ENCODE measurements around the gene OPA3.
A peak's percentile ranks its signal among the peaks of the same experiment; 100 is the strongest.

Gene OPA3

GRCh38 chr19:45506989-45507871 is 77.4 kb downstream of the OPA3 start, which contains the start of gene VASP:
TSS of gene VASP (plus strand) at chr19:45507479. CDS start at chr19:45507772, 293 bp downstream.
- no peak for TF ChIP-seq CTCF (IDR thresholded peaks at IDR 0.05)

- peak; percentile 41 for TF ChIP-seq CTCF (IDR thresholded peaks at IDR 0.05)
Observed at GRCh38 chr19:45506246-45506988, 78.2 kb downstream of the OPA3 start.

GRCh38 chr19:45505996-45506245 is 78.7 kb downstream of the OPA3 start:
- TF ChIP-seq CTCF (IDR thresholded peaks at IDR 0.05), result no peak

- TF ChIP-seq CTCF (IDR thresholded peaks at IDR 0.05), result no peak
Observed at GRCh38 chr19:45505151-45505995, 79.2 kb downstream of the OPA3 start.

GRCh38 chr19:45503909-45504308 is 80.7 kb downstream of the OPA3 start:
- TF ChIP-seq CTCF (IDR thresholded peaks at IDR 0.05), result no peak

GRCh38 chr19:45502111-45502510 is 82.5 kb downstream of the OPA3 start:
- TF ChIP-seq CTCF (IDR thresholded peaks at IDR 0.05), result no peak

GRCh38 chr19:45501730-45502014 is 82.9 kb downstream of the OPA3 start:
- no peak for TF ChIP-seq CTCF (IDR thresholded peaks at IDR 0.05)

Data from LNCAP (cell line).